Breast epithelium (tissue), 3 donors: ENCODE results near the gene RASL12.

Source experiments
- POLR2A ChIP-seq: fragments of 450-650 bp; IDR thresholded peaks from one replicate; pipeline ENCODE4 v1.6.1; 2016; ENCODE audit warnings: antibody characterized with exemption, mild to moderate bottlenecking, moderate library complexity
- POLR2AphosphoS5 ChIP-seq, 3 donors: sonication (generic); formaldehyde crosslinking; IDR thresholded peaks; one replicate each; pipeline ENCODE4 v1.6.1; 2017; ENCODE audit warnings: antibody characterized with exemption in 3 of 3
- TF ChIP-seq, protein P1 (sequence below), 3 donors: fragments of 450-650 bp; IDR thresholded peaks; one replicate each; pipeline ENCODE4 v1.5.1; 2016 to 2017; ENCODE audit warnings: antibody characterized with exemption in 3 of 3, mild to moderate bottlenecking in 3 of 3, moderate library complexity in 3 of 3

DNA sequence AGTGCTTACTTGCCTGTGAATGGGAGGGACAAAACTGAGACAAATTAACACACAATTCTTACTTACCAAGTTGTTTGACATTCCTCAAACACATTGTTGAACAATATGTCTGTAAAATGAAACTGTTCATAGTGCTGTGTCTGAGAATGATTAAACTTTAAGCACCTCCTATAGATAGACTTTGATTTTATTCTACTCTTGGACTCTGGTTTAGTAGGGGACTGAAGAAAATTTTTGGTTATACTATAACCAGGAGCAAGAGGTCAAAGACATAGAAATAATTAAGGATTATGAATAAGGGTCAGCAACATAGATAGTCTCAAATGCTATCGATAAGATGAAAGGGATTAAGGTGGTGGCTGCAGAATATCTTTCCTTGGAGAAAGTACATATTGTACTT is 30.5 kb downstream of the RASL12 start:
- TF ChIP-seq POLR2A: no peak
- TF ChIP-seq POLR2AphosphoS5 (IDR thresholded peaks at IDR 0.05): no peak
- TF ChIP-seq, protein P1, sequence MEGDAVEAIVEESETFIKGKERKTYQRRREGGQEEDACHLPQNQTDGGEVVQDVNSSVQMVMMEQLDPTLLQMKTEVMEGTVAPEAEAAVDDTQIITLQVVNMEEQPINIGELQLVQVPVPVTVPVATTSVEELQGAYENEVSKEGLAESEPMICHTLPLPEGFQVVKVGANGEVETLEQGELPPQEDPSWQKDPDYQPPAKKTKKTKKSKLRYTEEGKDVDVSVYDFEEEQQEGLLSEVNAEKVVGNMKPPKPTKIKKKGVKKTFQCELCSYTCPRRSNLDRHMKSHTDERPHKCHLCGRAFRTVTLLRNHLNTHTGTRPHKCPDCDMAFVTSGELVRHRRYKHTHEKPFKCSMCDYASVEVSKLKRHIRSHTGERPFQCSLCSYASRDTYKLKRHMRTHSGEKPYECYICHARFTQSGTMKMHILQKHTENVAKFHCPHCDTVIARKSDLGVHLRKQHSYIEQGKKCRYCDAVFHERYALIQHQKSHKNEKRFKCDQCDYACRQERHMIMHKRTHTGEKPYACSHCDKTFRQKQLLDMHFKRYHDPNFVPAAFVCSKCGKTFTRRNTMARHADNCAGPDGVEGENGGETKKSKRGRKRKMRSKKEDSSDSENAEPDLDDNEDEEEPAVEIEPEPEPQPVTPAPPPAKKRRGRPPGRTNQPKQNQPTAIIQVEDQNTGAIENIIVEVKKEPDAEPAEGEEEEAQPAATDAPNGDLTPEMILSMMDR (IDR thresholded peaks at IDR 0.05): no peak
